Left renal cortex interstitium (tissue), 4 donors: ENCODE results near the gene THAP8. TPM values are rescaled to one million over a fixed set of nuclear protein-coding genes. Genes with fewer than 3 reads are reported as not detected.
"Not testable (repeated sequence)": the region's sequence is repeated elsewhere in the genome, so short reads cannot be mapped to it uniquely, and the experiment has no call there.

ENCODE experiments used
- DNase-seq, 4 donors: peaks; one replicate each; pipeline ENCODE4 v3.0.0-alpha.2; 2013; ENCODE audit warnings: low read depth in 4 of 4, low spot score in 2 of 4, missing footprints in 1 of 4
- polyA plus RNA-seq, 4 donors: library from polyadenylated mRNA; unstranded; fragments of 120-200 nt; gene quantifications; one replicate each; pipeline ENCODE4 v1.2.1, GENCODE V29; 2013; ENCODE audit not compliant: insufficient read length in 4 of 4

THAP8 gene
- polyA plus RNA-seq, 4 donors: 10.8 to 16.5 (median 13.4) TPM

GRCh38 chr19:36072081-36072480, 18.0 kb upstream of the THAP8 start:
- no peak for DNase-seq

GRCh38 chr19:36068810-36069499, 14.9 kb upstream of the THAP8 start:
- not testable (repeated sequence) for DNase-seq

GRCh38 chr19:36067681-36068080, 13.6 kb upstream of the THAP8 start:
- no peak for DNase-seq

GRCh38 chr19:36064826-36065225, 10.7 kb upstream of the THAP8 start:
- DNase-seq: no peak

- no peak for DNase-seq
Observed at GRCh38 chr19:36061367-36061766, 7.3 kb upstream of the THAP8 start.

GRCh38 chr19:36060430-36060829, 6.3 kb upstream of the THAP8 start:
- no peak for DNase-seq

GRCh38 chr19:36059180-36059910, 5.3 kb upstream of the THAP8 start:
- no peak for DNase-seq

- DNase-seq: no peak
Observed at GRCh38 chr19:36058481-36059179, 4.5 kb upstream of the THAP8 start.

GRCh38 chr19:36054733-36055686, 925 bp upstream of the THAP8 start, which contains the start of gene WDR62:
WDR62 (plus strand) TSS chr19:36054897; CDS start chr19:36054972, 75 bp downstream.
- no peak for DNase-seq

- no peak for DNase-seq
Observed at GRCh38 chr19:36051637-36052036, 2.4 kb downstream of the THAP8 start.

GRCh38 chr19:36051236-36051635, 2.8 kb downstream of the THAP8 start:
- DNase-seq: no peak

- DNase-seq: no peak
Observed at GRCh38 chr19:36049080-36049698, 4.9 kb downstream of the THAP8 start.

GRCh38 chr19:36047835-36048234, 6.2 kb downstream of the THAP8 start:
- DNase-seq: no peak

- DNase-seq: no peak
Observed at GRCh38 chr19:36046443-36047050, 7.5 kb downstream of the THAP8 start.

- DNase-seq: no peak
Observed at GRCh38 chr19:36043952-36044351, 10.1 kb downstream of the THAP8 start.

- peak in 1 of 4 donors; percentile 32 for DNase-seq
Observed at GRCh38 chr19:36041831-36042230, 12.3 kb downstream of the THAP8 start.

GRCh38 chr19:36041092-36041491, 13.0 kb downstream of the THAP8 start:
- not testable (repeated sequence) for DNase-seq

GRCh38 chr19:36040495-36040894, 13.6 kb downstream of the THAP8 start:
- DNase-seq: no peak
